HG02870 (cell line): ENCODE data around the gene PIP5K1A.

Experiments
- ATAC-seq: cut with Tn5 transposase; IDR thresholded peaks from one replicate; pipeline ENCODE4 v1.9.1; 2021; ENCODE audit warnings: mild to moderate bottlenecking, moderate library complexity; ENCODE audit not compliant: unreplicated experiment

PIP5K1A gene

DNA sequence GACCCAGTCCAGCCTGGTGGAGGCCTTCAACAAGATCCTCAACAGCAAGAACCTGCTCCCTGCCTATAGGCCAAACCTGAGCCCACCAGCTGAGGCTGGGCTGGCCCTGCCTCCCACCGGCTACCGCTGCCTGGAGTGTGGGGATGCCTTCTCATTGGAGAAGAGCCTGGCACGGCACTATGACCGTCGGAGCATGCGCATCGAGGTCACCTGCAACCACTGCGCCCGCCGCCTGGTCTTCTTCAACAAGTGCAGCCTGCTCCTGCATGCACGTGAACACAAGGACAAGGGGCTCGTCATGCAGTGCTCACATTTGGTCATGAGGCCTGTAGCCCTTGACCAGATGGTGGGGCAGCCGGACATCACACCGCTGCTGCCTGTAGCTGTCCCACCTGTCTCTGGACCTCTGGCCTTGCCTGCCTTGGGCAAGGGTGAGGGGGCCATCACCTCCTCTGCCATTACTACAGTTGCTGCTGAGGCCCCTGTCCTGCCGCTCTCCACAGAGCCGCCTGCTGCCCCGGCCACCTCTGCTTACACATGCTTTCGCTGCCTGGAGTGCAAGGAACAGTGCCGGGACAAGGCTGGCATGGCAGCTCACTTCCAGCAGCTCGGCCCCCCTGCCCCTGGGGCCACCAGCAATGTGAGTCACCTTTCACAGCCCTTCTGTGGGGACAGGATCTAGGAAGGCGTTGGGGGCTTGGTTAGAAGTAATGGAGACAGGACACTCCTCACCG, 89.6 kb downstream of the PIP5K1A start:
- no peak for ATAC-seq

DNA sequence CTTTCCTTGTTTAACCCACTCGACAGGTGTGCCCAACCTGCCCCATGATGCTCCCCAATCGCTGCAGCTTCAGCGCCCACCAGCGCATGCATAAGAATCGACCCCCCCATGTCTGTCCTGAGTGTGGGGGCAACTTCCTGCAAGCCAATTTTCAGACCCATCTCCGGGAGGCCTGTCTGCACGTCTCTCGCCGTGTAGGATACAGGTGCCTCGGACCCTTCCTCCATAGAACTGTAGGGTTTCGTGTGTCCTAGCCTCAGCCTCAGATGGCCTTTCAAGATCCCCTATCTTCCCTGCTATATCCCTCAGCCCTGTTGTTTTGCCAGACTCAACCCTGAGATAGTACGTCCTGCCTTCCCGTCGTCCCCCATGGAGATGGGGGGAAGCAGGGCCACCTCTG, 90.2 kb downstream of the PIP5K1A start:
- no peak for ATAC-seq

DNA sequence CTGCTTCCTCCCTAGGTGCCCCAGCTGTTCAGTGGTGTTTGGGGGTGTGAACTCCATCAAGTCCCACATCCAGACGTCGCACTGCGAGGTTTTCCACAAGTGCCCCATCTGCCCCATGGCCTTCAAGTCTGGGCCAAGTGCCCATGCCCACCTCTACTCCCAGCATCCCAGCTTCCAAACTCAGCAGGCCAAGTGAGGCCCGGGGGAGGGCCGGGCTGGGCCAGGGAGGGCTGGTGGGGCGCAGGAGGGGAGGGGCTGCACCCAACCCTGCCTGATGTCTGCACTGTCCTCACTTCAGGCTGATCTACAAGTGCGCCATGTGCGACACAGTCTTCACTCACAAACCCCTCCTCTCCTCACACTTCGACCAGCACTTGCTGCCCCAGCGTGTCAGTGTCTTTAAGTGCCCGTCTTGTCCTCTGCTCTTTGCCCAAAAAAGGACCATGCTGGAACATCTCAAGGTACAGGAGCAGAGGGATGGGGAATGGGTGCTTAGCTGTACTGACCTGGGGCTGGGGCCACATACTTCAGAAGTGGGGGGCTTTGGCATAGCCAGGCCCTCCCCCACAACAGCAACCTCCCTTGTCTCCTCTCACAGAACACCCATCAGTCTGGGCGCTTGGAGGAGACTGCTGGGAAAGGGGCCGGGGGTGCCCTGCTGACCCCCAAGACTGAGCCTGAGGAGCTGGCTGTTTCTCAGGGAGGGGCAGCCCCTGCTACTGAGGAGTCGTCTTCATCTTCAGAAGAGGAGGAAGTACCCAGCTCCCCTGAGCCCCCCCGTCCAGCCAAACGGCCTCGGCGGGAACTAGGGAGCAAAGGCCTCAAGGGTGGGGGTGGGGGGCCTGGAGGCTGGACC, 91.0 kb downstream of the PIP5K1A start:
- no peak for ATAC-seq

DNA sequence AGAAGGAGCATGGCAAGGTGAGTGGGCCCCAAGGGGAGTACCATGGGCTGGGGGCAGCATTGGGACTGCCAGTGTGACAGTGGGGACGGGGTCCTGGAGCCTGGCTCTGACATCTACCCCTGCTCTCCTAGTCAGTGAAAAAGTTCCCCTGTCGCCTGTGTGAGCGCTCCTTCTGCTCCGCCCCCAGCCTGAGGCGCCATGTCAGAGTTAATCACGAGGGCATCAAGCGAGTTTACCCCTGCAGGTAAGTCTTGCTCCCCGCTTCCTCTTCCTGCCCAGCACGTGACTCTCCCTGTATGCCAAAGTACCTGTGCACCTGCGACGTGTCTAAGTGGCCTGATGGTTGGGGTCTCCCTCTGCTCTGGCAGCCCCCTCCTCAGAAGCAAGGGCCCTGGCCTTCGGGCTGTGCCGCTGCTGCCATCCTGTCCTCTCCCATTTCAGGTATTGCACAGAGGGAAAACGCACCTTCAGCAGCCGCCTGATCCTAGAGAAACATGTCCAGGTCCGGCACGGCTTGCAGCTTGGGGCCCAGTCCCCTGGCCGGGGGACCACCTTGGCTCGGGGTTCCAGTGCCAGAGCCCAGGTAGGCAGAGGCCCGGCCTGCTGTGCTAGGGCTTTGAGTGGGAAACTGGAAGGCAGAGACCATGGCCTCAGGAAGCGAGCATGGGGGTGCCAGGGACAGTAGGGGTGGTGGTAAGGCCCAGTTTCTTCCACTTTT, 91.8 kb downstream of the PIP5K1A start:
- no peak for ATAC-seq

DNA sequence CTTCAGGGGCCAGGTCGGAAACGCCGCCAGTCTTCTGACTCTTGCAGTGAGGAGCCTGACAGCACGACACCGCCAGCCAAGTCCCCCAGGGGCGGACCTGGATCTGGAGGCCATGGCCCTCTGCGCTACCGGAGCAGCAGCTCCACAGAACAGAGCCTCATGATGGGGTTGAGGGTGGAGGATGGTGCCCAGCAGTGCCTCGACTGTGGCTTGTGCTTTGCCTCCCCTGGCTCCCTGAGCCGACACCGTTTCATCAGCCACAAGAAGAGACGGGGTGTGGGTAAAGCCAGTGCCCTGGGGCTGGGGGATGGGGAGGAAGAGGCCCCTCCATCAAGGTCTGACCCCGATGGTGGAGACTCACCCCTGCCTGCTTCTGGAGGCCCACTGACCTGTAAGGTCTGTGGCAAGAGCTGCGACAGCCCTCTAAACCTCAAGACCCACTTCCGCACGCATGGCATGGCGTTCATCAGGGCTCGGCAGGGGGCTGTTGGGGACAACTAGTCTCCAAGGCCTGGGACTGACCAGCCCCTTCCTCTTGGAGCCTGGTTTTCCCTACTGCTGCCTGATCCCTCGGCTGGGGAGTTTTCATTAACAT, 92.5 kb downstream of the PIP5K1A start:
- ATAC-seq: no peak

DNA sequence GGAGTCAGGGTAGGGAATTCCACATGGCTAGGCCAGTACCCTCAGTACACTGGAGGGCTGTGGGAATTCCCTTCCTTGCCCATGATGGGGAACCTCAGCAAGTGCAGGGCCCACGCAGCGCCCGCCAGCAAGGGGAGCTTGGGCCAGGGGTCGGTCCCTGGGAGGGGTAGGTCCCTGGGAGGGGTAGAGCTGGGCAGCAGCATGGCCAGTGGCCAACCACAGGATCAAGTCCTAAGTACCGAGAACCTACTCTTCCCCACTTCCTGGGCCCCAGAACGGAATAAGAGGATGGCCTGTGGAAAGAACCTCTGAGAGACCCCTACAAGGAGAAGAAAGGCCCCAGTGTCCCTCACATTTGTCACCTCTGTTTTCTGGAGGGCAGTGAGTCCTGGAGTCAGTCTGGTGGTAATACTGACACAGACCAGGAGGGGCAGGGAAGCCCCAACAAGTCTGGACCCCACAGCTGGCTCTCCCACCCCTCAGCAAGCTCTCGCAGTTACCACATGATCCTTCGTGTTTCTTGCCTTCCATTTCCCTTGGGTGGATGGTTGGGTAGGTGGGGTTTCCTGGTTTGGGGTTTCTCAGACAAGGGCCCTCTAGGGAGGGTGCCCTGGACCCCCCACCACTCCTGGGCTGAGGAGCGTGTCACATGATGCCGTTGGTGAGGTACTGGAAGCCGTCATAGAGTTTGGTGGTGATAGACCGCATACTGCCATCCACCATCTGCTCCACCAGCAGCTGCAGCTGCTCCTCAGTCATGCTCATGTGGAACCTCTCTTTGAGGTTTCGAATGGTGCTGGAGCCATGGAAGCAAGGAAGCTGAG, 94.1 kb downstream of the PIP5K1A start:
- ATAC-seq: no peak

DNA sequence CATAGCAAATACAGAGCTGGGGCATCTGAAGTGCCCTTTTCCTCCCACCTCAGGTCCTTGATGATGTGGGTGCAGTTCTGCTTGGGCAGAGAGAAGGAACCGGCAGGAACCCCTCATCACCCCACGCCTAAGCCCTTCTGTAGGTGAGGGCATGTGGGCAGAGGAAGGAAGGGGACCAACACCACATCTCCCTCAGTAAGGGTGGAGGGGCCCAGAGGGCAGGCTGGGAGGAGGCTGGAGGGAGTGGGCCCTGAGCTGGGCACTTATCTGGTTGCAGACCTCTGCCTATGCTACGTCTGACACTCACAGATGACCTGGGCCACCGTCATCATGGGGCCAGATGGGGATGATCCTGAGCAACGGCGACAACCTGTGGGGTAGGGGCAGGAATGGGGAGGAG, 94.7 kb downstream of the PIP5K1A start:
- no peak for ATAC-seq

DNA sequence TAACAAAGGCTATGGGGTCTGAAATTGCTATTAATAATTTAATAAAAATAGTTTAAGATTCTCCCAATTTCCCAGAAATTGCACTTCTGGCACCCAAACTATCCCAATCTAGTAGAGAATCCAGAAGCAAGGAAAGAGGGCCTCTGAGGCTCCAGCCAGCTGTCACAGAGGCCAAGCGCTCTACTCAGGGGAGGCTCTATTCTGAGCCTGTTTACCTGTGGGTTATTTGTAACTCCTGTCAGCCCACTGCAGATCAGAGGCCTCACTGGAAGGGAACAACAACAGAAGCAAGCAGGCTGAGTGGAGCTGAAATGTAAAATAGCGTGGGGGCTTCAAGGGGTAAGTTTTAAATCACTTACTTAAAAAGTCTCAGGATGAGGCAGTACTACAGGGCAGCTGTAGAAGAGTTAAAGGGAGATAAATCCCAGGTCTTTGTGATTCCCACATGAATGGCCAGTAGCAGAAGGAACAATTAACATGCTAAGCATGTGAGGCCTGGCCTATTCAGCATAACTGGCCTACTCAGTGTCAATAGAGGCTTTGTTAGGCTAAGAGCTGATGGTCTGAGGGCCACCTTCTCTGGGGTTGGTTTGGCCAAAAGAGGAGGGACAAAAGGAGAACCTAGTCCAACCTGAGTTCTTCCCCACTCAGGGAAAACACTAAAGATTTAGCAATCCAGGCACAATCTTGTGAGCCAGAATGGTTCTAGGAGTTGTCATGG, 96.5 kb downstream of the PIP5K1A start:
- no peak for ATAC-seq
